ENCODE data around the gene HS2ST1.

The HS2ST1 gene

GRCh38 chr1:87120779-87121178 lies 206.3 kb downstream of the HS2ST1 start:
- no peak overlapping the region for H3K4me3 ChIP-seq (ENCODE audit: low read depth, low read length)
- peak; percentile 28 for DNase-seq (ENCODE audit: low read depth)
- TF ChIP-seq CTCF (IDR thresholded peaks at IDR 0.05; ENCODE audit: insufficient read depth, low read depth, low read length, missing control alignments): peak; percentile 40

GRCh38 chr1:87121711-87122163 lies 207.3 kb downstream of the HS2ST1 start:
- no peak for TF ChIP-seq CTCF (IDR thresholded peaks at IDR 0.05; ENCODE audit: insufficient read depth, low read depth, low read length, missing control alignments)
- no peak overlapping the region for H3K4me3 ChIP-seq (ENCODE audit: low read depth, low read length)
- DNase-seq (ENCODE audit: low read depth): peak; percentile 50

GRCh38 chr1:87122243-87122642 lies 207.8 kb downstream of the HS2ST1 start:
- no peak for TF ChIP-seq CTCF (IDR thresholded peaks at IDR 0.05; ENCODE audit: insufficient read depth, low read depth, low read length, missing control alignments)
- DNase-seq (ENCODE audit: low read depth): peak; percentile 35
- H3K4me3 ChIP-seq (ENCODE audit: low read depth, low read length): no peak overlapping the region

- no peak overlapping the region for H3K4me3 ChIP-seq (ENCODE audit: low read depth, low read length)
- no peak for TF ChIP-seq CTCF (IDR thresholded peaks at IDR 0.05; ENCODE audit: insufficient read depth, low read depth, low read length, missing control alignments)
- DNase-seq (ENCODE audit: low read depth): peak; percentile 39
Measured at GRCh38 chr1:87123610-87124009, 209.2 kb downstream of the HS2ST1 start.

GRCh38 chr1:87126886-87127505 lies 212.6 kb downstream of the HS2ST1 start:
- H3K4me3 ChIP-seq (ENCODE audit: low read depth, low read length): no peak overlapping the region
- TF ChIP-seq CTCF (IDR thresholded peaks at IDR 0.05; ENCODE audit: insufficient read depth, low read depth, low read length, missing control alignments): no peak
- DNase-seq (ENCODE audit: low read depth): no peak

GRCh38 chr1:87127581-87127980 lies 213.1 kb downstream of the HS2ST1 start:
- no peak for TF ChIP-seq CTCF (IDR thresholded peaks at IDR 0.05; ENCODE audit: insufficient read depth, low read depth, low read length, missing control alignments)
- H3K4me3 ChIP-seq (ENCODE audit: low read depth, low read length): no peak overlapping the region
- DNase-seq (ENCODE audit: low read depth): no peak

- no peak overlapping the region for H3K4me3 ChIP-seq (ENCODE audit: low read depth, low read length)
- no peak for TF ChIP-seq CTCF (IDR thresholded peaks at IDR 0.05; ENCODE audit: insufficient read depth, low read depth, low read length, missing control alignments)
- DNase-seq (ENCODE audit: low read depth): no peak
Measured at GRCh38 chr1:87129038-87129437, 214.6 kb downstream of the HS2ST1 start.
